IMR-90 (cell line): ENCODE measurements around the gene MAP7D1.

Experiments
- POLR2A ChIP-seq: IDR thresholded peaks from 2 replicates; pipeline ENCODE4 v1.6.1; 2012; ENCODE audit warnings: mild to moderate bottlenecking, low read depth, low read length
- RAD21 ChIP-seq: IDR thresholded peaks from 2 replicates; pipeline ENCODE4 v1.6.1; 2012; ENCODE audit warnings: low read length, improper control_type of control experiment
- RCOR1 ChIP-seq: IDR thresholded peaks from 2 replicates; pipeline ENCODE4 v1.6.1; 2012; ENCODE audit warnings: mild to moderate bottlenecking, low read length, improper control_type of control experiment; ENCODE audit not compliant: insufficient replicate concordance
- RFX5 ChIP-seq: IDR thresholded peaks from 2 replicates; pipeline ENCODE4 v1.8.0; 2012; ENCODE audit warnings: low read depth, mild to moderate bottlenecking, low read length, moderate library complexity
- SMC3 ChIP-seq: fragments of 150-350 bp; IDR thresholded peaks from 2 replicates; pipeline ENCODE4 v1.6.1; 2016; ENCODE audit warnings: low read depth, mild to moderate bottlenecking, antibody characterized with exemption, low read length, moderate library complexity
- TF ChIP-seq, protein P1 (sequence below): conservative IDR thresholded peaks from 2 replicates; pipeline ENCODE4 v1.5.1; 2012; ENCODE audit warnings: mild to moderate bottlenecking, low read depth, low read length, improper control_type of control experiment

DNA sequence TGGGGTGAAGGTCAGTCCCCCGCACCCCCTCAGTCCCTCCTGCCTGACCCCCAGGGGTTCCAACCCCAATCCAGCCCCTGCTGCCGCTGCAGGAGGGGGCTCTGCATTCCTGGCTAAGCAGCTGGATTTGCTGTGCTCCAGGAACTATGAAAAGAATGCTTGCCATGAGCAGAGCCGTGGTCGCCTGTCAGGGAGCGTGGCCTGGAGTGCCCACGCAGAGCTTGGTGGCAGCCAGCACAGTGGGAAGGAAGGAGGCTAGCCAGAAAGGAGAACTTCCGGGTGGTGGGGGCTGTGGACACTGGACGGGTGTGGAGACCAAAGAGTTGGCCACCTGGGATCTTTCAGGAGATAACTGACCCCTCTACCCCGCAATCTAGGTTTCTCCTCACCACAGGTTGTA is 36.5 kb upstream of the MAP7D1 start:
- TF ChIP-seq, protein P1, sequence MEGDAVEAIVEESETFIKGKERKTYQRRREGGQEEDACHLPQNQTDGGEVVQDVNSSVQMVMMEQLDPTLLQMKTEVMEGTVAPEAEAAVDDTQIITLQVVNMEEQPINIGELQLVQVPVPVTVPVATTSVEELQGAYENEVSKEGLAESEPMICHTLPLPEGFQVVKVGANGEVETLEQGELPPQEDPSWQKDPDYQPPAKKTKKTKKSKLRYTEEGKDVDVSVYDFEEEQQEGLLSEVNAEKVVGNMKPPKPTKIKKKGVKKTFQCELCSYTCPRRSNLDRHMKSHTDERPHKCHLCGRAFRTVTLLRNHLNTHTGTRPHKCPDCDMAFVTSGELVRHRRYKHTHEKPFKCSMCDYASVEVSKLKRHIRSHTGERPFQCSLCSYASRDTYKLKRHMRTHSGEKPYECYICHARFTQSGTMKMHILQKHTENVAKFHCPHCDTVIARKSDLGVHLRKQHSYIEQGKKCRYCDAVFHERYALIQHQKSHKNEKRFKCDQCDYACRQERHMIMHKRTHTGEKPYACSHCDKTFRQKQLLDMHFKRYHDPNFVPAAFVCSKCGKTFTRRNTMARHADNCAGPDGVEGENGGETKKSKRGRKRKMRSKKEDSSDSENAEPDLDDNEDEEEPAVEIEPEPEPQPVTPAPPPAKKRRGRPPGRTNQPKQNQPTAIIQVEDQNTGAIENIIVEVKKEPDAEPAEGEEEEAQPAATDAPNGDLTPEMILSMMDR, result no peak
- TF ChIP-seq POLR2A, result no peak
- no peak for TF ChIP-seq RFX5
- TF ChIP-seq RAD21, result no peak
- no peak for TF ChIP-seq SMC3
- no peak for TF ChIP-seq RCOR1
